Measurements from ENCODE around the gene EEF2. TPM values are rescaled to one million over a fixed set of nuclear protein-coding genes. Genes with fewer than 3 reads are reported as not detected.

The EEF2 gene
- total and polyA plus RNA-seq, 11 donors: 846 to 2,686 (median 2,118) TPM

DNA sequence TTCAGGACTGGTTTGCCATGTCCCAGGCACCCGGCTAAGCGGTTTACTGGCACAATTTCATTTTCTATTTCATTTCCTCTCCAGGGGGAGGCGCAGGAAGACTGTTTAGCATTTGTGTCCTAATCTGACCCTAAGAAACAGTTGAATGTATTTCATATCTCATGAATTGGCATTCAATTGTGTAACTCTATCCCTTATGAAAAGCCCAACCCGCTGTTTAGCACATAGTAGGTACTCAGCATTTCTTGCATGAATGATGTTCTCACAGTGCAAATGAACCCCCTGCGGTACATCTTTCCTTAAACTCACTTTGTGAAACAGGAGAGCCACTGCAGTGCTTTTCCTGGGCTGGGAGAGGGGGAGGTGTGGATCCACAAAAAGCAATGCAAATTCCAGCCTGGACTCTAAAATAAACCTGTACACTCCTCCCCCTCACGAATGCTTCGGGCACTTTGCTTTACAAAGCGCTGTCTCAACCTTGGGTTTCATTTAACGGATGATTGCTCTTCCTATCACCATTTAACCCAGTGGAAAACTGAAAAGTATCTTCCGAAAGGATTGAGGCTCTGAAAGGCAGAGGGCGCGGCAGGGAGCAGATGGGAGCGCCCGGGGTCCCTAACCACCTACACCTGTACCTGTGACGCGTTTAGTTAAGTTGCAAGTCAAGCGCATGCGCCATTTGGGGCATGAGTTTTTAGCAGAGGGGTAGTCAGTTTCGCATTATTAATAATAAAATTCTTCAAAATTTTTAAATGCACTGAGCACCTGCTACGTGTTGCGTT, 1.2 kb upstream of the EEF2 start:
- ATAC-seq (peak; percentile 35 to 70 (median 44)), DNase-seq (peak in 3 of 5 donors; percentile 56 to 67 (median 67))
- WGBS, 4 donors: 2 to 3% (median 2%) methylated on average over 21 of the region's 21 CpGs
- Histone ChIP-seq H3K27me3 (no peaks in the 10 kb centered on the region), H3K9me3 (no peaks in the 10 kb centered on the region), H3K36me3 (peaks cover under 1 to 33% (median 28%) of the 10 kb centered on the region in 9 donors), H3K27ac (peak overlapping the region in 11 of 12 donors; percentile 64 to 98 (median 93)), H3K4me1 (peaks cover 10 to 57% (median 44%) of the 10 kb centered on the region in 12 donors), H3K4me3 (peak overlapping the region in 11 of 12 donors; percentile 70 to 100 (median 83))
- TF ChIP-seq, protein P1, sequence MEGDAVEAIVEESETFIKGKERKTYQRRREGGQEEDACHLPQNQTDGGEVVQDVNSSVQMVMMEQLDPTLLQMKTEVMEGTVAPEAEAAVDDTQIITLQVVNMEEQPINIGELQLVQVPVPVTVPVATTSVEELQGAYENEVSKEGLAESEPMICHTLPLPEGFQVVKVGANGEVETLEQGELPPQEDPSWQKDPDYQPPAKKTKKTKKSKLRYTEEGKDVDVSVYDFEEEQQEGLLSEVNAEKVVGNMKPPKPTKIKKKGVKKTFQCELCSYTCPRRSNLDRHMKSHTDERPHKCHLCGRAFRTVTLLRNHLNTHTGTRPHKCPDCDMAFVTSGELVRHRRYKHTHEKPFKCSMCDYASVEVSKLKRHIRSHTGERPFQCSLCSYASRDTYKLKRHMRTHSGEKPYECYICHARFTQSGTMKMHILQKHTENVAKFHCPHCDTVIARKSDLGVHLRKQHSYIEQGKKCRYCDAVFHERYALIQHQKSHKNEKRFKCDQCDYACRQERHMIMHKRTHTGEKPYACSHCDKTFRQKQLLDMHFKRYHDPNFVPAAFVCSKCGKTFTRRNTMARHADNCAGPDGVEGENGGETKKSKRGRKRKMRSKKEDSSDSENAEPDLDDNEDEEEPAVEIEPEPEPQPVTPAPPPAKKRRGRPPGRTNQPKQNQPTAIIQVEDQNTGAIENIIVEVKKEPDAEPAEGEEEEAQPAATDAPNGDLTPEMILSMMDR (IDR thresholded peaks at IDR 0.05): peak; percentile 49 to 76 (median 66)
- no peak for TF ChIP-seq POLR2A (IDR thresholded peaks at IDR 0.05)
- intact Hi-C loops (cut with DNase I): loop anchor here (2.0 to 10.0 kb wide), 14 partner anchors 81 to 319 kb away; partner anchors contain the start of genes APBA3 (in 5 of the 10), MRPL54 (in 5 of the 10), ANKRD24 (in 3 of the 10) and SIRT6 (in 3 of the 10)

DNA sequence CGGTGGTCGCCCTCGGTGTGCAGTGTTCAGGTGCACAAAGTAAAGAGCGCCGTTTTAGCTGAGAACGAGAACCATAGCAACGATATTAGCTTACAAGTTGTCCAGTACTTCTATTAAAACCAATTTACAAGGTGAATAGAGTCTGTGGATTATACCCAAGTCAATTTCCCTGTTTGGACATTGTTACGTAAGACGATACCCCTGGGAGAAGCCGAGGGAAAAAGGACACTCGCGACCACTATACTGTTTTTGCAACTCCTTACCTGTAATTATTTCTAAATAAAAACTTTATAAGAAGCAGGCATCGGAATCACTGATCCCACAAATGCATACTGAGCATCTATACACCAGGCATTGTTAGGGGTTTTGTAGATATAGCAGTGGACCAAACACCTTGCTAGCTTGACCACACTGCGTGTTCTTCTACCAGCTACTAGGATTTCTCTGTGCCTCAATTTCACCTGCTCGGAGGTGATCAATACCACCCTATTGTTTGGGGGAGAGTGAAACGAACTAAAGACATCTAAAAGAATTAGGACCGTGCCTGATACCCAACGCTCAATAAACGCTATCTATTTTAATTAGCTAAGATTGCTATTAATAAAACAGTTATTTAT, 488 bp upstream of the EEF2 start:
- Histone ChIP-seq H3K27me3 (no peaks in the 10 kb centered on the region), H3K4me3 (peak overlapping the region; percentile 64 to 100 (median 82)), H3K9me3 (no peaks in the 10 kb centered on the region), H3K36me3 (peaks cover 4 to 40% (median 35%) of the 10 kb centered on the region in 9 donors), H3K27ac (peak overlapping the region; percentile 7 to 98 (median 92)), H3K4me1 (peaks cover 10 to 60% (median 44%) of the 10 kb centered on the region in 12 donors)
- no peak for TF ChIP-seq POLR2A (IDR thresholded peaks at IDR 0.05)
- TF ChIP-seq, protein P1 (IDR thresholded peaks at IDR 0.05): no peak
- intact Hi-C loops (cut with DNase I): loop anchor here (1.0 to 10.0 kb wide), 17 partner anchors 15 to 318 kb away; partner anchors contain the start of genes APBA3 (in 5 of the 10), MRPL54 (in 5 of the 10), DAPK3 (in 4 of the 10) and ANKRD24 (in 3 of the 10)
- DNase-seq (no peak), ATAC-seq (no peak)
- 3 to 4% (median 4%) methylated on average over 19 of the region's 19 CpGs for WGBS, 4 donors

DNA sequence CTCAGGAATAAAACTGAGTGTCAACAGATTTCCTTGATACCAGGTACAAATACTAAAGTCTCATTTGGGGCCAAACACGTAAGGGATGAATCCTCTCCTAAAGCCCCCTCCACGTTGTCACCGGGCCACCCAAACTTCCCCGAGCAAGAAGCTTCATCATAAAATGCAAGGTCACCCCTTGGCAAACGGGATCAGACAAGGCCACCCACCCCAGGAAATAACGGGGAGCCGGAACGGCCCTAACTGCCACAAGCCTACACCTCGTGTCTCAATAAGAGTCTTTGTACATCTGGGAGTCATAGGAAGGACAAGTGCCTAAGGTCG, 717 bp downstream of the EEF2 start:
- peak overlapping the region; percentile 80 to 98 (median 92) for H3K27ac ChIP-seq
- 0 to 1% (median 1%) methylated on average over 10 of the region's 10 CpGs for WGBS, 4 donors
- no peaks in the 10 kb centered on the region for H3K27me3 ChIP-seq
- DNase-seq (peak in 1 of 5 donors; percentile 25), ATAC-seq (peak in 2 of 4 donors; percentile 1 to 4)
- peaks cover 10 to 69% (median 44%) of the 10 kb centered on the region in 12 donors for H3K4me1 ChIP-seq
- intact Hi-C loops (cut with DNase I): loop anchor here in 9 of 10 donors (2.0 to 10.0 kb wide), 7 partner anchors 14 to 220 kb away; partner anchors contain the start of genes DAPK3 (in 4 of the 9), APBA3 (in 3 of the 9), MRPL54 (in 3 of the 9) and ANKRD24 (in 2 of the 9)
- peak overlapping the region; percentile 64 to 100 (median 82) for H3K4me3 ChIP-seq
- TF ChIP-seq POLR2A (IDR thresholded peaks at IDR 0.05): no peak
- TF ChIP-seq, protein P1 (IDR thresholded peaks at IDR 0.05): no peak
- H3K9me3 ChIP-seq: no peaks in the 10 kb centered on the region
- H3K36me3 ChIP-seq: peaks cover 7 to 52% (median 47%) of the 10 kb centered on the region in 9 donors
